GM12801 (cell line): Measurements from ENCODE around the gene OBSCN.

Experiments used
- CTCF ChIP-seq: IDR thresholded peaks from one replicate; pipeline ENCODE4 v1.5.1; 2011; ENCODE audit warnings: control low read depth; ENCODE audit not compliant: insufficient read length; ENCODE audit errors: extremely low read depth

Gene OBSCN

GRCh38 chr1:228407106-228408040, 199.5 kb downstream of the OBSCN start:
- TF ChIP-seq CTCF, result no peak

DNA sequence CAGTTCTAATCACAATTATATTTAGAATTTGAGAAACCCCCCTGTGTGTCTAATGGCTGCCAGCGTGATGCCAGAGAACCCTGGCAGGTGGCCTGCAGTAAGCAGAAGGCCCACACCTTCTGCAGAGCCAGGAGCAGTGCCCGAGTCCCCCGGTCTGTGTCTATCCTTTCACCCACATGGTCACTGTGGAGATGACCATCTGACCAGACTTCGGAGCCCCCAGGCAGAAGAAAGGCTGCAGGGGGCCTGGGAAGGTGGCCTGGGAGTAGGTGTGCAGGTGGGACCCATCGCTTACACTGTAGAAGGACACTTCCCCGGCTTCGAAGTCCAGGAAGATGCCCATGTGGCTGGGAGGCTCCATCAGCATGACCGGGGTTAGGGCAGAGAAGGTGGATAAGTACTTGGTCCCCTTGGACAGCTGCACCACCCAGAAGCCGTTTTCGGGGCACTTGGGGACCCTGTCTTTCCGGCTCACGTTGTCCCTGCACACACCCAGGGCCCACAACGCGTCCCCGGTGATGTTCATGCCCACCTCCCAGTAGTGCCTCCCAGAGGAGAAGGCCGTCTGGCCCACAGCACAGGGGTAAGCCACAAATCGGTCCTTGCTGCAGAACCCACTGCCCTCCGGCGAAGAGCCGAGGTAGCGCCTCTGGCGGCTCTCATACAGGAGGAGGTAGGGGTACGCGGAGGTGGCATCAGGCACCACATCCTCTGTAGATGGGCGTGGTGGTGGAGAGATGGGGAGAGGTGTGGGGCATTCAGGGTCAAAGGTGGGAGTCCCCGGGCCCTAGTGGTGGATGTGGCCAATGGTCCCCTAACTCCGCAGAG, 200.4 kb downstream of the OBSCN start:
- TF ChIP-seq CTCF, result no peak

GRCh38 chr1:228408869-228409805, 201.3 kb downstream of the OBSCN start:
- TF ChIP-seq CTCF, result no peak

- TF ChIP-seq CTCF, result no peak
These were observed 202.2 kb downstream of the OBSCN start for GRCh38 chr1:228410015-228410414.

DNA sequence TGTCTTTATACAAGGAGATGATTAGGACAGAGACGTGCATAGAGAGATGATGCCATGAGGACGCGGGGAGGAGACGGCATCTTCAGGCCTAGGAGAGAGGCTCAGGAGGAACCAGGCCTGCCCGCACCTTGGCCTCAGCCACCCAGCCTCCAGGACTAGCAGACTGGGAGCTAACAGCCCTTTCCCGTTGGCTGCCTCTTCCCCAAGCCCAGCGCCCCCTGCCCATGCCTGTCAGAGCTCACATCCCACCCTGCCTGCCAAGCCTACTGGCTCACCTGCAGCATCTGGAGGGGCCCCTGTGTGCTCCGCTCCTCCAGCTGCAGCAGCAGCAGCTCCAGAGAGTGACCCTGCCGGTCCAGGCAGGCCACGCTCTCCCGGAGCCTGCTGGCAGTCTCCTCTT, 202.8 kb downstream of the OBSCN start:
- no peak for TF ChIP-seq CTCF

GRCh38 chr1:228411121-228411520, 203.3 kb downstream of the OBSCN start:
- TF ChIP-seq CTCF, result no peak
